Measurements from ENCODE around the gene SLCO1B3.

DNA sequence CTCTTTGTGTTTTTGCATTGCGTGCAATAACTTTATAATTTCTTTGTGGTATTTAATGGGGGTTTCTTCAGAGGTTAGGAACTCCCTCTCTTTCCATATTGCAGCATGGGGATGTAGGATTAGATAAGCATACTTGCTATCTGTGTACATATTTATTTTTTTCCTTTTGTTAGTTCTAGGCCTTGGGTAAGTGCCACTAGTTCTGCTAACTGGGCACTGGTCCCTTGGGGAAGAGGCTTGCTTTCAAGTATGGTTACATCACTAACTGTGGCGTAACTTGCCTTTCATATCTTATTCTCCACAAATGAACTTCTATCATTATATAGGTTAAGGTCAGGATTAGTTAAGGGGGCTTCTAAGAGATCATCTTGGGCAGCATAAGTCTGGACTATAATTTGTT is 31.5 kb upstream of the SLCO1B3 start:
- TF ChIP-seq RELA (IDR thresholded peaks at IDR 0.05; ENCODE audit: borderline replicate concordance, partially characterized antibody), result no peak
- TF ChIP-seq HCFC1 (IDR thresholded peaks at IDR 0.05; ENCODE audit: low read length), result no peak
- no peak for TF ChIP-seq EZH2 (IDR thresholded peaks at IDR 0.05; ENCODE audit: borderline replicate concordance, control insufficient read depth, low read depth, low read length)
- TF ChIP-seq CTCF (IDR thresholded peaks at IDR 0.05 in 2 of 3, conservative IDR thresholded peaks at IDR 0.05 in 1 of 3; ENCODE audit: control insufficient read depth in 2 of 3, extremely low read depth in 1 of 3, insufficient read depth in 1 of 3, low read depth in 3 of 3, low read length in 3 of 3), result no peak
- TF ChIP-seq POLR2A (IDR thresholded peaks at IDR 0.05; ENCODE audit: low read depth, low read length), result no peak
- TF ChIP-seq NFIC (IDR thresholded peaks at IDR 0.05; ENCODE audit: low read depth, low read length), result no peak
- TF ChIP-seq EP300 (IDR thresholded peaks at IDR 0.05; ENCODE audit: borderline replicate concordance in 1 of 2, control insufficient read depth in 1 of 2, low read depth in 2 of 2, low read length in 2 of 2), result no peak

All from GM12878 (cell line).